Muscle layer of duodenum (tissue), 2 donors: ENCODE data around the gene ZNF574.
"Not testable (repeated sequence)": the region's sequence is repeated elsewhere in the genome, so short reads cannot be mapped to it uniquely, and the experiment has no call there.

Source experiments
- H3K27ac ChIP-seq: one replicate; pipeline ENCODE4 v1.7.0; 2013; ENCODE audit warnings: mild to moderate bottlenecking, low read length
- H3K27me3 ChIP-seq: one replicate; pipeline ENCODE4 v1.7.0; 2013; ENCODE audit warnings: low read depth, mild to moderate bottlenecking, control low read depth, low read length
- H3K36me3 ChIP-seq, 2 donors: one replicate each; pipeline ENCODE4 v1.7.0; 2013; ENCODE audit warnings: low read length in 2 of 2, control low read depth in 1 of 2, mild to moderate bottlenecking in 1 of 2; ENCODE audit not compliant: insufficient read depth in 2 of 2, control insufficient read depth in 1 of 2
- H3K4me1 ChIP-seq, 2 donors: one replicate each; pipeline ENCODE4 v1.7.0; 2013; ENCODE audit warnings: low read length in 2 of 2, mild to moderate bottlenecking in 2 of 2, control low read depth in 1 of 2, moderate library complexity in 1 of 2; ENCODE audit not compliant: insufficient read depth in 2 of 2, control insufficient read depth in 1 of 2
- H3K4me3 ChIP-seq, 2 donors: one replicate each; pipeline ENCODE4 v1.7.0; 2013; ENCODE audit warnings: low read length in 2 of 2, low read depth in 1 of 2, mild to moderate bottlenecking in 1 of 2
- H3K9me3 ChIP-seq, 2 donors: one replicate each; pipeline ENCODE4 v1.7.0; 2013; ENCODE audit warnings: low read length in 2 of 2, control low read depth in 1 of 2, mild to moderate bottlenecking in 1 of 2; ENCODE audit not compliant: control insufficient read depth in 1 of 2
- donor health status: healthy.

Gene ZNF574, protein sequence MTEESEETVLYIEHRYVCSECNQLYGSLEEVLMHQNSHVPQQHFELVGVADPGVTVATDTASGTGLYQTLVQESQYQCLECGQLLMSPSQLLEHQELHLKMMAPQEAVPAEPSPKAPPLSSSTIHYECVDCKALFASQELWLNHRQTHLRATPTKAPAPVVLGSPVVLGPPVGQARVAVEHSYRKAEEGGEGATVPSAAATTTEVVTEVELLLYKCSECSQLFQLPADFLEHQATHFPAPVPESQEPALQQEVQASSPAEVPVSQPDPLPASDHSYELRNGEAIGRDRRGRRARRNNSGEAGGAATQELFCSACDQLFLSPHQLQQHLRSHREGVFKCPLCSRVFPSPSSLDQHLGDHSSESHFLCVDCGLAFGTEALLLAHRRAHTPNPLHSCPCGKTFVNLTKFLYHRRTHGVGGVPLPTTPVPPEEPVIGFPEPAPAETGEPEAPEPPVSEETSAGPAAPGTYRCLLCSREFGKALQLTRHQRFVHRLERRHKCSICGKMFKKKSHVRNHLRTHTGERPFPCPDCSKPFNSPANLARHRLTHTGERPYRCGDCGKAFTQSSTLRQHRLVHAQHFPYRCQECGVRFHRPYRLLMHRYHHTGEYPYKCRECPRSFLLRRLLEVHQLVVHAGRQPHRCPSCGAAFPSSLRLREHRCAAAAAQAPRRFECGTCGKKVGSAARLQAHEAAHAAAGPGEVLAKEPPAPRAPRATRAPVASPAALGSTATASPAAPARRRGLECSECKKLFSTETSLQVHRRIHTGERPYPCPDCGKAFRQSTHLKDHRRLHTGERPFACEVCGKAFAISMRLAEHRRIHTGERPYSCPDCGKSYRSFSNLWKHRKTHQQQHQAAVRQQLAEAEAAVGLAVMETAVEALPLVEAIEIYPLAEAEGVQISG

DNA sequence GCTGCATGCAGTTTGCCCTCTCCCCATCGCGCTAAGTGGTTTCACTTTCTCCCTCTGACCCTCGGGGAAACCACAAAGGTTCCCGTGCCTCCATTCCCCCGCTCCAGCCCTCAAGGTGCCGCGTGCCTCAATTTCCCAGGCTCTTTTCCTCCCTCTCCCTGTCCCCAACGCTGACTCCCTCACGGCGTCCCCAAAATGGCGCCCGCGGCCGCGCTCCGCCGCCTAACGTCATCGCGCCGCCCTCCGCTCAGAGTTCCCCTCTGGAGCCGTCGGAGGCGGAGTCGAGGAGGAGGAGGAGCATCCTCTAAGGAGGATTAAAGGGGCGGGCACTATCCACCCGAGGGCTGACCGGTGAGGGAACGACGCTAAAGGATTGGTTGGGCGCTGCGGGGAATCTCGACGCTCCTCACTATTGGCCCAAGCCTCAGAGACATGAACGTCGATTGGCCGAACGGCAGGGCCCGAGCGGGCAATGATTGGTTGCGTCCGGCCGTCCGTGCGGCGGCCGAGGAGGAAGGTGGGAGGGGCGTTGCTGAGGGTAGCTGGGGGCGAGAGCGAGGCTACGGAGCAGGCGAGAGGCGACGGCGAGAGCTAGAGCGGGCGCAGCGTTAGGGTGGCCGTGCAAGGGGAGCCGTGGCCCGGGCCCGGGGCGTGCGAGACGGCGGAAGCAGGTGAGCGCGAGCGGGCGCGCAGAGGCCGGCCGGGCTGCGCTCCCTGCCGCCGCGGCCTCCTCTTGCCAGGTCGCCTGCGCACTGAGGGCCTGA lies at the start of gene ZNF574:
TSS of gene ZNF574 (plus strand) at position 551 of the 764 bp plus-strand sequence. CDS start 2,441 bp downstream, outside the sequence.
- H3K27ac ChIP-seq: peak within 1 kb of the TSS; percentile 100
- peak within 1 kb of the TSS; percentile 83 to 99 for H3K4me3 ChIP-seq
- H3K9me3 ChIP-seq: no peaks in the 10 kb centered on the region
- no peaks in the 10 kb centered on the region for H3K27me3 ChIP-seq
- peaks cover 19 to 25% of the 10 kb centered on the region in 2 donors for H3K36me3 ChIP-seq
- H3K4me1 ChIP-seq: peaks cover 14 to 23% of the 10 kb centered on the region in 2 donors

DNA sequence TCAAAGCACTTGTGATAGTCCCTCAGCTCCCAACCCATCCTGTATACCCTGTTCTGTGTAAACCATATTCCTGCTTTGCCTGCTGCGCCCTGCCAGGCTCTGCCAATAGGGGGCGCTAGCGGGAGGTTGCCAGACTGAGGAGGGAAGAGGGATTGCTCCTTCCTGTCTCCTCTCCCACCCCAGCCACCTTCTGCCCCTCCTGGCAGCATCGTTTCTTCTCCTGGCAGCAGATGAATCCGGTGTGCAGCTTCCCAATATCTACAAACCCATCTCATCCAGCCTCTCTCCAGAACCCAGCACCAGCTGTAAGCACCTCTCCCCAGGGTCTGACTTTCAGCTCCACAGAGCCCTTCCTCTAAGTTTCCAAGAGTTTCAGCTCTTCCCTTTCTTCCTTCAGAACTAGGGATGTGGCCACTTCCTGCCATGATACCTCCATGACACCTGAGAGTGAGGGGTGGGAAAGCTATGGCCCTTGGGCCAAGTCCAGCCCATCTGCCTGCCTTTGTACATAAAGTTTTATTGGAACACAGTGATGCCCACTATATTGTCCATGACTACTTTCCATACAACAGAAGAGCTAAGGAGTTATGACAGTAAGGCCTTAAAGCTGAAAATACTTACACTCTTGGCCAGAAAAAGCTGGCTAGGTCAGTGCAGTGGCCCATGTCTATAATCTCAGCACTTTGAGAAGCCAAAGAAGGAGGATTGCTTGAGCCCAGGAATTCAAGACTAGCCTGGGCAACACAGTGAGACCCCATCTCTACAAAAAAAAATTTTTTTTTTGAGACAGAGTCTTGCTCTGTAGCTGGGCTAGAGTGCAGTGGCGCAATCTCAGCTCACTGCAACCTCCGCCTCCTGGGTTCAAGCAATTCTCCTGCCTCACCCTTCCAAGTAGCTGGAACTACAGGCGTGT lies 47.4 kb upstream of the ZNF574 start:
- H3K27ac ChIP-seq: no peak overlapping the region
- H3K9me3 ChIP-seq: no peaks in the 10 kb centered on the region
- no peak overlapping the region for H3K4me3 ChIP-seq
- peaks cover 0 to 6% of the 10 kb centered on the region in 2 donors for H3K36me3 ChIP-seq
- no peaks in the 10 kb centered on the region for H3K27me3 ChIP-seq
- peaks cover 0 to 30% of the 10 kb centered on the region in 2 donors for H3K4me1 ChIP-seq

DNA sequence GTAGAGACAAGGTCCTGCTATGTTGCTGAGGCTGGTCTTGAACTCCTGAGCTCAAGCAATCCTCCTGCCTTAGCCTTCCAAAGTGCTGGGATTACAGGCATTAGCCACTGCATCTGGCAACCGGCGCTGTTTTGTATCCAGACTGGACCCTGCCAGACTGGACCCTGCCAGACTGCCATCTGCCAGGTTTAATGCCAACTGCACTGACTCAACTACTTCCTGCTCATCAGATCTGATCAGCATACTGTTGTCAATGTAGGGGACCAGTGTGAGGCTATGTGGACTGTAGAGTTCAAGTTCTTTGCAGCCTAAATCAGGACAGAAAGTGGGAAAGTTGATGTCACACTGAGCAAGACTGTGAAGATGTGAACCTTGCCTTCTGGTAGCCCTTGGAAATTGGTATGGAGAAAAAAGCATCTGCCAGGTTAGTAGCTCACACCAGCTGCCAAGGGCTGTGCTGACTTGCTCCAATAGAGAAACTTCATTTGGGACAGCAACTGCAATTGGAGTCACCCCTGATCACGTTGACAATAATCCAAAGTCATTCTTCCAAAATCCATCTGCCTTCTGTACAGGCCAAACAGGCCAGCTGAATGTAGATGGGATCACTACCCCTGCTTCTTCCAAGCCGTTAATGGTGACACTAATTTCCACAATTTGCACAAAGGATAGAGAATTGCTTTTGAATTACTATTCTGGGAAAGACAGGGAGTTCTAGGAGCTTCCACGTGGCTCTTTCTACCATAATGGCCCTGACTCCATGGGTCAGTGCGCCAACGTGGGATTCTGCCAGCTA lies 45.1 kb upstream of the ZNF574 start:
- no peak overlapping the region for H3K4me3 ChIP-seq
- no peak overlapping the region for H3K27ac ChIP-seq
- H3K9me3 ChIP-seq: no peaks in the 10 kb centered on the region
- H3K27me3 ChIP-seq: no peaks in the 10 kb centered on the region
- H3K4me1 ChIP-seq: peaks cover 0 to 11% of the 10 kb centered on the region in 2 donors
- H3K36me3 ChIP-seq: peaks cover 0 to 6% of the 10 kb centered on the region in 2 donors

DNA sequence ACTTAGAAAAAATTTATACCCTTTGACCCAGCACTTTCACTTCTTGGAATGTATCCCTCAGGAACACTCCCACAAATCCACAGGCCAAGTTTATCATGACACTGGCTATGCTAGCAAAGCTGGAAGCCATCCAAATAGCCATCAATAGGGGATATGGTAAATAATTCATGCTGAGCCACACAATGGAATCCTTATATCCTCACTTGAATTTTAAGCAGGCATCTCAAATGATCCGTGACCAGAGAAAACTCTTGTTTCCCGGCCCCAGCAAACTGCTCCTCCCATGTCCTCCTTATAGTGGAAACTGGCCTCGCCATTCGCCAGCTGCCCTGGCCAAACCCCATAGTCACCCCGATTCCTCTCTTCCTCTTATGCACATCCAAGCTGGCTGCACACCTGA lies 43.5 kb upstream of the ZNF574 start:
- H3K27ac ChIP-seq: no peak overlapping the region
- no peaks in the 10 kb centered on the region for H3K9me3 ChIP-seq
- H3K4me3 ChIP-seq: no peak overlapping the region
- H3K36me3 ChIP-seq: peaks cover 0 to 7% of the 10 kb centered on the region in 2 donors
- H3K4me1 ChIP-seq: peaks cover 0 to 11% of the 10 kb centered on the region in 2 donors
- no peaks in the 10 kb centered on the region for H3K27me3 ChIP-seq

DNA sequence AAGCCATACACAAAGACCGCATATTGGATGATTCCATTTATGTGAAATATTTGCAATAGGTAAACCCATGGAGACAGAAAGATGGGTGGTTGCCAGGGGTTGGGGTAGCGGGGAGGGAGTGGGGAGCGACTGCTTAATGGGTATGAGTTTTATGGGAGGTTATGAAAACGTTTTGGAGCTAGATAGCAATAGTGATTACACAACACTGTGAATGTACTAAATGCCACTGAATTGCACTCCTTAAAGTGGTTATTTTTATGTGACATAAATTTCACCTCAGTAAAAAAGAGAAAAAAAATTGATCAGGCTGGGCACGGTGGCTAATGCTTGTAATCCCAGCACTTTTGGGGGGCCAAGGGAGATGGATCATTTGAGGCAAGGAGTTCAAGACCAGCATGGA lies 42.6 kb upstream of the ZNF574 start:
- Histone ChIP-seq H3K4me3 (no peak overlapping the region), H3K27ac (no peak overlapping the region), H3K27me3 (no peaks in the 10 kb centered on the region), H3K36me3 (peaks cover 0 to 7% of the 10 kb centered on the region in 2 donors), H3K9me3 (no peaks in the 10 kb centered on the region), H3K4me1 (peaks cover 0 to 11% of the 10 kb centered on the region in 2 donors)

DNA sequence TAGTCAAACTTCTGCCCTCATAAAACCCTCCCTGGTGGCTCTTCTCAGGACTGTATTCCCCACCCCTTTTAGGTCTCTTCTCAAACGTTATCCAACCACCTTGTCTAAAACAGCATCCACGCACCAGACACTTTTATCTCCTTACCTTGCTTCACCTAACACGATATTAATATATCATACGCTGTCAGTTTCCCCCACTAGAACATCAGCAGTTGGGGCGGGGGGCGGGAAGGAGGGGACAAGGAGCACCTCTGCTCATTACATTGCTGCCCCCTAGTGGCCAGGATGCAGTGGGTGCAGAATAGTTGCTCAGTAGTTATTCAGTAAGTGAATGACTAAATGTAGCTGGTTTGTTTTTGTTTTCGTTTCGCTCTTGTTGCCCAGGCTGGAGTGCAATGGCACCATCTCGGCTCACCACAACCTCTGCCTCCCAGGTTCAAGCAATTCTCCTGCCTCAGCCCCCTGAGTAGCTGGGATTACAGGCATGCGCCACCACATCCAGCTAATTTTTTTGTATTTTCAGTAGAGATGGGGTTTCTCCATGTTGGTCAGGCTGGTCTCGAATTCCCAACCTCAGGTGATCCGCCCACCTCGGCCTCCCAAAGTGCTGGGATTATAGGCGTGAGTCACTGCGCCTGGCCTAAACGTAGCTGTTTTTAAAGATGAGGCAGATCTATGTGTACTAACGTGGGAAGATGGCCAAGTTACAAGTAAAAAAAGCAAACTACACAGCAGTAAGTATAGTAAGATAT lies 41.1 kb upstream of the ZNF574 start:
- not testable (repeated sequence) for H3K4me3 ChIP-seq, H3K27me3 ChIP-seq, H3K9me3 ChIP-seq, H3K27ac ChIP-seq
- peaks cover 0 to 12% of the 10 kb centered on the region in 2 donors for H3K36me3 ChIP-seq
- peaks cover 0 to 11% of the 10 kb centered on the region in 2 donors for H3K4me1 ChIP-seq

DNA sequence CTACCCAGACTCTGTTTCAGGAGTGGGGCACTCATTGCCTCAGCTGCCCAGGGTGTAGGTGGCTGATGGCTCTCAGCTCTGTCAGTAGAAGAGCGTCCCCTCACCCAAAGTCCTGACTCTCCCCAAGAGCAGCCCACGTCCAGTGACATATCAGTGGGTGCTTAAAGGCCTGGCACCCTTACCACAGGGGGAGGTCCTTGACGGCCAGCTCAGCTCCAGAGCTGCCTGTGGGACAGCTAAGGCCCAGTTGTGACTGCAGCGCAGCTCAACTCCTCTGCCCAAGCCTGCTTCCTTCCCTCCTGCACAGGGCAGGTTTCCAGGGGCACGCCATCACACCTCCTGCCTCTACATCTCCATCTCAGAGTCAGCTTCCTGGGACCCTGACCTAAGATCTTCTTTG lies 38.3 kb upstream of the ZNF574 start:
- peaks cover 0 to 35% of the 10 kb centered on the region in 2 donors for H3K36me3 ChIP-seq
- no peaks in the 10 kb centered on the region for H3K4me1 ChIP-seq
- no peak overlapping the region for H3K27ac ChIP-seq
- no peaks in the 10 kb centered on the region for H3K9me3 ChIP-seq
- H3K27me3 ChIP-seq: no peaks in the 10 kb centered on the region
- H3K4me3 ChIP-seq: no peak overlapping the region

DNA sequence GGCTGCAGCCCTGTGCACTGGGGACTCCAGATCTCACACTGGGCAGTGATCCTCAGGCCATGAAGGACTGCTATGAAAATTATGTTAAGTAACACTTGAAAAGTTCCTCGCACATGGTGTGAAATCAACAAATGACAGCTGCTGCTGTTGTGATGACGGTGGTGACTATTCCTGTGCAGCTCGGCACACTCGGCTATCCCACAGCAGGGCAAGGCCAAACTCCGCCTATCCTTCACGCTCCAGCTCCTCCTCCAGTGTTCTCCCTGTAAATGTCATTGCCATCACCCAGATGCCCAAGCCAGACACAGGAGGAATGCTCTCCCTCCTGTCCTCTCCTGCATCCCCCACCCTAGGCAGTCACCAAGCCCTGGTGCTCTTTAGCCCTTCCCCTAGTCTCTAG lies 37.3 kb upstream of the ZNF574 start:
- Histone ChIP-seq H3K9me3 (no peaks in the 10 kb centered on the region), H3K4me3 (no peak overlapping the region), H3K36me3 (peaks cover 0 to 39% of the 10 kb centered on the region in 2 donors), H3K27ac (no peak overlapping the region), H3K27me3 (no peaks in the 10 kb centered on the region), H3K4me1 (no peaks in the 10 kb centered on the region)

DNA sequence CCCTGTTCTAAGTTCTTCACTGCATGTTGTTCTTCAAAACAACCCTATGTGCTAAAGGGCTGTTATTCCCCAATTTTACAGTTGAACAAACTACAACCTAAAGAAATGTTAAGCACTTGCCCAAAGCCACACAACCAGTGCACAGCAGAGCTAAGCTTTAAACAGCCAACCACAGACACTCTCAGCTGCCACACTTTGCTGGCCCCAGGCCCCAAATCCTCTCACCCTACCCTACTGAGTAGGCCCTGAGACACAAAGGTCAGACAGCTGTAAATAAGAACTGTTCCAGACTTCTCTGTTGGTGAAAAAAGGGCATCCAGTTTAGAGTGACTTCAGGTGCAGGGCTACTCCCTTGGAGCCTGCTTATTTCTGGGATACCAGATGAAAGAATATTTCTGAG lies 35.9 kb upstream of the ZNF574 start:
- no peaks in the 10 kb centered on the region for H3K4me1 ChIP-seq
- H3K4me3 ChIP-seq: no peak overlapping the region
- H3K36me3 ChIP-seq: peaks cover 0 to 47% of the 10 kb centered on the region in 2 donors
- H3K27me3 ChIP-seq: no peaks in the 10 kb centered on the region
- H3K9me3 ChIP-seq: no peaks in the 10 kb centered on the region
- H3K27ac ChIP-seq: no peak overlapping the region
